Stimulated activated CD8-positive, alpha-beta memory T cell treated with anti-CD3 and anti-CD28 coated beads, Interleukin-4, amount 100 ng/mL, for 4 hours (primary cell): Measurements from ENCODE around the gene GPR152.
"Not testable (repeated sequence)": the region's sequence is repeated elsewhere in the genome, so short reads cannot be mapped to it uniquely, and the experiment has no call there.

Source experiments
- DNase-seq, 2 donors: peaks; one replicate each; pipeline ENCODE4 v3.0.0-alpha.2; 2020; ENCODE audit warnings: low read depth in 2 of 2, low spot score in 1 of 2

GPR152 gene

DNA sequence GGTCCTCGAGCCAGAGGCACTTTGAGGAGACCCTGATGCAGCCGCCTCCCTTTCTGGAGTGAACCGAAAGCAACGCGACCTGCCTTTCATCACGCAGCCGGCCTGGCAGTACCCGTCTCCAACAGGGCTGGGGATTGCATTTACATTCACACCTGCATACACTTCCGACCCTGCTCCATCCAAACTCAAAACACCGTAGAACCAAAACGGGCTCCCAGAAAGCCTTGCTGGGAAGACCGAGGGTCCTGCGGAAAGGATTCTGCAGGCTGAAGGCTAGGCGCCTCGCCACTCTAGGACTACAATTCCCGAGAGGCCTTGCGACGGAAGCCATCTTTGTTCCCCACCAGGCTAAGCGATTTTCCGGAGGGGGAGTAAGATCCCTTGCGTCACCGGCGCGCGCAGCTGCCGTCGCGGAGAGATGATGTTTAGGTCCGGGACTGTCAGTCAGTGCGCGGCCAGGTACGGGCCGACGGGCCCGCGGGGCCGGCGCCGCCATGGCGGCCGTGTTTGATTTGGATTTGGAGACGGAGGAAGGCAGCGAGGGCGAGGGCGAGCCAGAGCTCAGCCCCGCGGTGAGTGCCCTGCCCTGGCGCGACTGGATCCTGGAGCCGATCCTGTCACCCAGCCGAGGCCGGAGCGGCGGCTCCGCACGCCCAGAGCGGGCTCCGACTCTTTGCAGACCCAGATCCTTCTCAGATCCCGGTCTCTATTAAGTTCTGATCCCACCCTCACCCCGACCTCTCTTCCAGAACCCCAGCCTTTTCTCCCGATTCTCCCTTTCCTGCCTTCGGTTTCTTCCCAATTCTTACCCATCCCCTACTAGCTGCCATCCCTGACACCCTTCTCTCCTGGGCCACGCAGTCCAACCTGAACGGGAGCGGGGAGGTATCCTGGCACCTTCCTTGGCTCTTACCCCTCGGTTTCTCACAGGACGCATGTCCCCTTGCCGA is 24.2 kb downstream of the GPR152 start, which contains the start of gene RPS6KB2:
Gene RPS6KB2, plus strand, starts transcription at position 443 of the 950 bp plus-strand sequence. Its CDS starts 52 bp downstream, at position 495.
- peak; percentile 97 to 99 for DNase-seq

DNA sequence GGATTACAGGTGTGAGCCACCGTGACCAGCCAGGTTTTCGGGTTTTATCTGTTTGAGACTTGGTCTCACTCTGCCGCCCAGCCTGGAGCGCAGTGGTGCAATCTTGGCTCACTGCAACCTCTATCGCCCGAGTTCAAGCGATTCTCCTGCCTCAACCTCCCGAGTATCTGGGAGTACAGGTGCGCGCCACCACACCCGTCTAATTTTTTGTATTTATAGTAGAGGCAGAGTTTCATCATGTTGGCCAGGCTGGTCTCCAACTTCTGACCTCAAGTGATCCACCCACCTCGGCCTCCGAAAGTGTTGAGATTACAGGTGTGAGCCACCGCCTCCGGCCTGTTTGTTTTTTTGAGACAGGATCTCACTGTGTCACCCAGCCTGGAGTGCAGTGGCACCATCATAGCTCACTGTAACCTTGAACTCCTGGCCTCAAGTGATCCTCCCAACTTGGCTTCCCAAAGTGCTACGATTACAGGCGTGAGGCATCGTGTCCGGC is 25.1 kb downstream of the GPR152 start:
- DNase-seq: not testable (repeated sequence)

DNA sequence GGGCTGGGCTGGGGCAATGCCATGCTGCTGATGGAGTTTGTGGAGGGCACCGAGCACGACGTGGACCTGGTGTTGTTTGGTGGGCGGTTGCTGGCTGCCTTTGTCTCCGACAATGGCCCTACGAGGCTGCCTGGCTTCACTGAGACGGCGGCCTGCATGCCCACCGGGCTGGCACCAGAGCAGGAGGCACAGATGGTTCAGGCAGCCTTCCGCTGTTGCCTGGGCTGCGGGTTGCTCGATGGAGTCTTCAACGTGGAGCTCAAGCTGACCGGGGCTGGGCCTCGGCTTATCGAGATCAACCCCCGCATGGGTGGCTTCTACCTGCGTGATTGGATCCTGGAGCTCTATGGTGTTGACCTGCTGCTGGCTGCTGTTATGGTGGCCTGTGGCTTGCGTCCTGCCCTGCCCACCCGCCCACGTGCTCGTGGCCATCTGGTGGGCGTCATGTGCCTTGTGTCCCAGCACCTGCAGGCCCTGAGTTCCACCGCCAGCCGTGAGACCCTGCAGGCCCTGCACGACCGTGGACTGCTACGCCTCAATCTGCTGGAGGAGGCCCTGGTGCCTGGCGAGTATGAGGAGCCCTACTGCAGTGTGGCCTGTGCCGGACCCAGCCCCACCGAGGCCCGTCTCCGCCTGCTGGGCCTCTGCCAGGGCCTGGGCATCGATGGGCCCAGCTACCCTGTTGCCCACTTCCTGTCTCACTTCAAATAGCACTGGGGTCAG is 28.5 kb downstream of the GPR152 start:
- no peak for DNase-seq

DNA sequence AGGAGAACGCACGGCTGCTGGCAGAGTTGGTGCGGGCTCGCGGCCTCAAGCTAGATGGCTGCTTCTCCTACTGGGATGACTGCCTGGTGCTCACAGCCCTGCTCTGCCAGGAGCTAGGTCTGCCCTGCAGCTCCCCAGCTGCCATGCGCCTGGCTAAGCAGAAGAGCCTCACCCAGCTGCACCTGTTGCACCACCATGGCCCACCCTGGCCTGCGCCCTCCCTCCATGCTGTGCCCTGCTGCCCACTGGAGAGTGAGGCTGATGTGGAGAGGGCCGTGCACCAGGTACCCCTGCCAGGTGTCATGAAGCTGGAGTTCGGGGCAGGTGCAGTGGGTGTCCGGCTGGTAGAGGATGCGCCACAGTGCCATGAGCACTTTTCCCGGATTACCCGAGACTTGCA is 29.1 kb downstream of the GPR152 start:
- no peak for DNase-seq

DNA sequence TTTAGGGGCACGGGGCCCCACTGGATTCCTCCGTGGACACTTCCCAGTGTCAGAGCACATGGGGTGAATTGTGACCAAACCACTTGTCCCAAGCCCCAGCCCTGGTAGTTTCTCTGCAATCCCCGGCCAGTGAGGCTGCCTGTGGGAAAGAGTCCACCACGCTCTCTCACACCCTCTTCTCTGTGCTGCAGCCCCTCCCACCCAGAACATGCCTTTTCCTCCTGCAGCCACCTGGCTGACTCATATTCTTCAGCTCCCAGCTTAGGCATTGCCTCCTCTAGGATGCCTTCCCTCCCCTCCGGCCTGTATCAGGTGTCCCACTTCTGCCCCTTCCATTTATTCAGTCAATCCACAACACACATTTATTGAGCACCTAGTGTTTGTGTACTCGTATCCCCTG is 29.6 kb downstream of the GPR152 start:
- DNase-seq: no peak

DNA sequence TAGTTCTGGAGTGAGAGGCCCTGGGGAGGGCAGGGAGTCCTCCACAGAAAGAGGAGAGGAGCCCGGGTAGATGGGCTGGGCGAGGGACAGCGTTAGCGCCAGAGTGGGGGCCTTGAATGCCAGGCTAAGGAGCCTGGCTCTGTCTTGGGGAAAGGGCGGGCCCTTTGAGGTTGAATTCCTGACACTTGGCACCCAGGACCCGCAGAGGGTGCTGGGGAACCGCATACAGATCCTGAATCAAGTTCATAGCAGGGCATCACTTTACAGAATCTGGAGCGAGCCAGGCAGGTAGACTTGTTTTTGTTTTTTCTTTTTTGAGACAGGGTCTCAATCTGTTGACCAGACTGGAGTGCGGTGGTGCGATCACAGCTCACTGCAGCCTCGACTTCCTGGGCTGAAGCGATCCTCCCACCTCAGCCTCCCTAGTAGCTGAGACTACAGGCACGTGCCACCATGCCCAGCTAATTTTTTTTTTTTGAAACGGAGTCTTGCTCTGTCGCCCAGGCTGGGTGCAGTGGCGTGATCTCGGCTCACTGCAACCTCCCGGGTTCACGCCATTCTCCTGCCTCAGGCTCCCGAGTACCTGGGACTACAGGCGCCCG is 31.0 kb downstream of the GPR152 start:
- no peak for DNase-seq

DNA sequence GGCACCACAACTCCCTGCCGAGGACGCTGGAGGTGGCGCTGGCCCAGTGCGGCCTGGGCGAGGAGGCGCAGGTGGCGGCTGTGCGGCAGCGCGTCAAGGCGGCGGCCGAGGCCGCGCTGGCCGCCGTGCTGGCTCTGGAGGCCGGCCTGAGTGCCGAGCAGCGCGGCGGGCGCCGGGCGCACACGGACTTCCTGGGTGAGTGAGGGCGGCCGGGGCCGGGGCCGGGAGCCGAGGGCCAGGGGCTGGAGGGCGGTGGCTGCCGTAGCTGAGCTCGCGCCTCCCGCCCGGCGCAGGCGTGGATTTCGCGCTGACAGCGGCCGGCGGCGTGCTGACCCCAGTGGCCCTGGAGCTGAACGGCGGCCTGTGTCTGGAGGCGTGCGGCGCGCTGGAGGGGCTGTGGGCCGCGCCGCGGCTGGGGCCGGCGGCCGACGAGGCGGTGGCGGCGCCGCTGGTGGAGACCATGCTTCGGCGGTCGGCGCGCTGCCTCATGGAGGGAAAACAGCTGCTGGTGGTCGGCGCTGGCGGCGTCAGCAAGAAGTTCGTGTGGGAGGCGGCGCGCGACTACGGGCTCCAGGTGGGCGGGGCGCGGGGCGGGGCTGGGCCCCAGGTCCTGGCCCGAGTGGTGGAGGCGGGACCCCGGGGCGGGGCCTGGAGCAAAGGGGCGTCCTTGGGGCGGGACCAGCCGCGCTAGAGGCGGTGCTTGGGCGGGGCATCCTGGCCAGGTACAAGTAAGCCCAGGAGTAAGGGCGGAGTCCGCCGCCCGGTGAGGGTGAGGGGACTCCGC is 31.7 kb downstream of the GPR152 start:
- DNase-seq: peak; percentile 96 to 98

DNA sequence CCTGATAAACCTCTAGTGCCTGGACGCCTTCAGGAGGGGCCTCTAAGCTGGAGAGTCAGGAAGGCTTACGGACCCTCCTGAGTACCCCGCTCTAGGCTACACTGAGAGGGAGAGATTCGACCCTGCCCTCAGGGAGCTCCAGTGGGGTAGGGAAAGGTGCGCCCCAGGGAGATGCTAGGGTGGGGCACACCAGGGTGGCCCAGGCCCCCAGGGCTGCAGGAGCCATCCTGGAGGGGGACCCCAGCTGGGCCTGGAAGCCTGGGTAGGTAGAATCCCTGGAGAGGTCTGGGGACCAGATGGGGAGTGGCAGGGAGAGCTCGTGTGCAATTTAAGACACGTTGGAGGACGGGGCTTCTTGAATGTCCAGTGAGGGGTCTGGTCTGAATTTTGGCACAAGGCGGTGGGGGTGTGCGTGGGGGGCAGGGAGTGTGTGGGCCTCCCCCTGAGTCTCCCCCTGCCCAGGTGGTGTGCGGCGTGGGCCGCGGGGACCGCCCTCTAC is 32.3 kb downstream of the GPR152 start:
- DNase-seq: no peak

DNA sequence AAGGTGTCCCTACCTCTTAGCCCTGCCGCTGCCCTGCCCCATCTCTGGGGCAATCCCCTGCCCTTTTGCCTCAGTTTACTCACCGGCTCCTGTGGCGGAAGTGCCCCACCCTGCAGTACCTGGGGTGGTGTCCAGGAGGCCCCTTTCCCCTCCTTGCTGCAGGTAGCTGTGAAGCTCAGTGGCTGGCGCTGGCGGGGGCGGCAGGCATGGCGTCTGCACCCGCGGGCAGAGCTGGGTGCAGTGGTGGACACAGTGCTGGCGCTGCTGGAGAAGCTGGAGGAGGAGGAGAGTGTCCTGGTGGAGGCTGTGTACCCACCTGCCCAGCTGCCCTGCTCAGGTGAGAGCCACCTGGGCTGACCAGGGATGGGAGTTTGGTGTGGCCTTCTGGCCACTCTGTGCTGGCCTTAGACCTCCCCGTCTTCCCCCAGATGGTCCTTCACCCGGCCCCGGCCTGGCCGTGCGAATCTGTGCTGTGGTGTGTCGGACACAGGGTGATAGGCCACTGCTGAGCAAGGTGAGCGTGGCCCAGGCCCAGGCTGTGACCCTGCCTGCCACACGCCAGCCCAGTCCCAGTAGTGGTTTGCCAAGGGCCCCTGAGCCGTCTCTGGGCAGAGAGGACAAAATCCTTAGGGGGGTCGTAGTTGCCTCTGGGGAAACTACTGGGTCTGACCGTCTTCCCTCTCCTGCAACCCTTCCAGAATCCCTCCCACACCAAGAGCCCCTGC is 33.0 kb downstream of the GPR152 start:
- DNase-seq: no peak

DNA sequence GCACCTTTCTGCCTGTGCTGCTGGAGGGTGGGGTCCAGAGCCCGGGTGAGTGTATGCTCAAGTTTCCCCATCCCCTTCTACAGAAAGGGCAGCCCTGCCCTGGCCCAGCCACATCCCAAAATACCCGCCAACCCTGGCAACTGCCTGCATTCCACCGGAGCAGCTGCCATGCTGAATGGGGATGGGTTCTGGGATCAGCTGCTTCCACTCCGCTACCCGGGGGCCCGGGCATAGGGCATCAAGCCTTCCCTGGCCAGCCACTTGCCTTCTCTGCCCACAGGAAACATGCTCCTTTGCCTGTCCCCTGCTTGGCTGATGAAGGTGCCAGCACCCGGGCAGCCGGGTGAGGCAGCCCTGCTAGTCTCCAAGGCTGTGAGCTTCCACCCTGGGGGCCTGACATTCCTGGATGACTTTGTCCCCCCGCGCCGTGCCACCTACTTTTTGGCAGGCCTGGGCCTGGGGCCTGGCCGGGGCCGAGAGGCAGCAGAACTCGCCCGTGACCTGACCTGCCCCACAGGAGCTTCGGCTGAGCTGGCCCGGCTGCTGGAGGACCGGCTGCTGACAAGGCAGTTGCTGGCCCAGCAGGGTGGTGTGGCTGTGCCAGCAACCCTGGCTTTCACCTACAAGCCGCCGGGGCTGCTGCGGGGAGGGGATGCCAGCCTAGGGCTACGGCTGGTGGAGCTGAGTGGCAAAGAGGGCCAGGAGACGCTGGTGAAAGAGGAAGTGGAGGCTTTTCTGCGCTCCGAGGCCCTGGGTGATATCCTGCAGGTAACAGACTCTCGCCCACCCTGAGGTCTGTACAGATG is 33.9 kb downstream of the GPR152 start:
- DNase-seq: no peak

DNA sequence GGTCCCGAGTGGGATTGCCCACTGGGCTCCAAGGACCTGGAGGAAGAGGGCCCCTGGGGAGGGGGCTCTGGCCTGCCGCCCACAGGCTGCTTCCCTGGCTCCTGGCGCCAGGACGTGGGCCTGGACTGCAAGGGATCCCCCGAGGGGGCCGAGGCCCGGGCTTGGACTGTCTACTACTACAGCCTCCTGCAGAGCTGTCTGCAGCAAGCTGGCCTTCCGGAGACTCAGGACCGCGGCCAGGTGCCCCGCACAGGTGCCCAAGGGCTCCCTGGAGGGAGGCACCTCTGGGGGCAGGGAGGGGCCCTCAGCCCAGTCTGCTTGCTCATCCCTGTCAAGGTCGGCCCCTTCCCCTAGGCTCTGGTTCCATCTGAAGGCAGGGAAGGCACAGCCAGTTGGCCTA is 35.1 kb downstream of the GPR152 start:
- DNase-seq: no peak

DNA sequence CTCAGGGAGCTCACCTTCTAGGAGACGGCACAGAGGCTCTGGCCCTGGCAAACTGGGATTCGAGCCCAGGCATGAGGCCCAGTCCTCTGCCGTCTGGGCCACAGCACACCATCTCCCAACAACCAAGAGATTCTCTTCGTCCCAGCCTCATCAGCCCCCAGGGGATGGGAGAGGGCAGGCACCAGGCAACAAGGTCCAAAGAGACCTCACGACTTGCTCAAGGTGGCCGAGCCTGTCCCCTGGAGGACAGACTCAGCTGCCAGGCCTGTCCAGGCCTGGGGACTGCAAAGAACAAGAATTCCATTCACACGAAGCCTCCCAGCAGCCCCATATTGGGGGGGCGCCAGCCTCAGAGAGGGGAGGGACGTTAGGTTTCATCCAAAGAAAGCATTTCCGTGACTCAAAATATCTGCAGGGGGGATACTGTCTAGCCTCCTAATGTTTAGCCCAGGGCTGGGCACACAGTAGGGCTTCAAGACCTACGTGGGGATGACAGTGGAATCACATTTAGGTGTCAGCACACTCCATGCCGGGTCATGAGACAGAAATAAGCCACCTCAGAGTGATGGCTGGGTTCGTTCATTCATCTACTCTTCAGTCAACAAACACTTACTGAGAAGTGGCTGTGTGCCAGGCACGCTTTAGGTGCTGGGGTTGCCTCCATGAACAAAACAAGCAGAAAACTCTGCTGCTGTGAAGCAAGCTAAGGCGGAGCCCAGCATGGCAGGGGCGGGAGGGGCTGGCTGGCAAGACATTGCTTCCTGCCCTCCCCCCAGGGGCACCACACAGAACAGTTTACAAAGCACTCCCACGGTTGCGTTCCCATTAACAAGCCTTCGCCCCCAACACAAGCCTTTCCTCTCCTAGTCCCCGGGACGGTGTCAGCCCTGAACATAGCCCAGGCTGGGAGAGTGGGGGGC is 35.9 kb downstream of the GPR152 start:
- peak; percentile 53 to 68 for DNase-seq

DNA sequence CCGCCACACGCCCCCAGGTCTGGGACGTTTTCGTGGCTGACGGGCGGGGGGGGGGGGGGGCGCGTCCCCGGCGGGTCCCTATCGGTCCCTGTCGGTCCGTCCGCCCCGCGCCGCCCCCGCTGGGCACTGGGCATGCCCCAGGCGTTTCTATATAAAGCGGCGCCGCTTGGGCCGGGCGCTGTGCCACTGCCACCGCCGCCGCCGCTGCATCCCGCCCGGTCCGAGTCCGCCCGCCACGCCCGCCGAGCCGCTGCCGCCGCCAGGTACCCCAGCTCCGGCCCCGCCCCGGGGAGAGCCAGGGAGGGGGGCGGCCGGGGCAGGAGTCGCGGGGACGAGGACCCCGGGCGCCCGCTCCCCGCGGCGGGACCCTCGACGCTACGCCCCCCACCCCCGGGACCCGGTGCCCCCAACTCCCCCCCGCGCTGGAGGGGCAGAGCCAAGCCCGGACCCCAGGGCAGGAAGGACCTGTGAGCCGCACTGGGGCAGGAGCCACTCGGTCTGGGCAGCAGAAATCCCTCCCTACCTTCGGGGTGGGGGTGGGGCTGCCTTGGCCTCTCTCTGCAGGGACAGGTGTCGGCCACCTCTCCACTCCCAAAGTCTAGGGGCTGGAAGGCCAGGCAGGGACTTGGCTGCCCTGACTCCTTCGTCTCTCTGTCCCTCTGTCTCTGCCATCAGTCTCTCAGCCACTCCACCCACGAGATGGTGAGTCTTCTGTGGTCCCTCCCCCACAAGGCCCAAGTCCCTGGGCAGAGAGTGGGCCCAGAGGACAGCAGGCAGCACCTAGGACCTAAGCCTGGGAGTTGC is 36.8 kb downstream of the GPR152 start, which contains the start of gene CARNS1:
Gene CARNS1, plus strand, starts transcription at position 178 of the 804 bp plus-strand sequence. Its CDS starts 522 bp downstream, at position 700.
- no peak for DNase-seq

DNA sequence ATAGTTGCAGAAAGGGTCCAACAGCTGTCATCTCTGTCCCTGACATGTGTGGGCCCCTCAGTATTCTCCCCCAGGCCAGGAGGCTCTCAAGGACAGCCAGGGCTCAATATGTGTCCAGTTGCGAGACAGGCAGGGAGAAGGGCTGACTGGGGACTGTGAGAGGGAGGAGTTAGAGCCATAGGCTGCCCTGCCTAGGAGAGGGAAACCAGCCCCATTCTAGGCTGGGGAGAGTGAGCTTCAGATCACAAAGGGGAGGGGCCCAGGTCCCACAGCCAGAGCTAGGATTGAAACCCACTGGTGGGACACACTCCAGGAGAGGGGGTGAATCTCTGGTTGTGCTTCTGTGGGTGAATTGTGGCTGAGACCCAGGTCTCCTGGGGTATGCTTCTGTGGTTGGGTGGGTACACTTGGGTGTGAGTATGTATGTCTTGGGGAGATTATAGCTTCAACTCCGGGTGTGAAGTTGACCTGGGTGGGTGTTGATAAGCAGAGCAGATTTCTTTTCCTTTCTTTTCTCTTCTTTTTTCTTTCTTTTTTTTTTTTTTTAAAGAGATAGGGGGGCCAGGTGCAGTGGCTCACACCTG is 39.2 kb downstream of the GPR152 start:
- DNase-seq: no peak

DNA sequence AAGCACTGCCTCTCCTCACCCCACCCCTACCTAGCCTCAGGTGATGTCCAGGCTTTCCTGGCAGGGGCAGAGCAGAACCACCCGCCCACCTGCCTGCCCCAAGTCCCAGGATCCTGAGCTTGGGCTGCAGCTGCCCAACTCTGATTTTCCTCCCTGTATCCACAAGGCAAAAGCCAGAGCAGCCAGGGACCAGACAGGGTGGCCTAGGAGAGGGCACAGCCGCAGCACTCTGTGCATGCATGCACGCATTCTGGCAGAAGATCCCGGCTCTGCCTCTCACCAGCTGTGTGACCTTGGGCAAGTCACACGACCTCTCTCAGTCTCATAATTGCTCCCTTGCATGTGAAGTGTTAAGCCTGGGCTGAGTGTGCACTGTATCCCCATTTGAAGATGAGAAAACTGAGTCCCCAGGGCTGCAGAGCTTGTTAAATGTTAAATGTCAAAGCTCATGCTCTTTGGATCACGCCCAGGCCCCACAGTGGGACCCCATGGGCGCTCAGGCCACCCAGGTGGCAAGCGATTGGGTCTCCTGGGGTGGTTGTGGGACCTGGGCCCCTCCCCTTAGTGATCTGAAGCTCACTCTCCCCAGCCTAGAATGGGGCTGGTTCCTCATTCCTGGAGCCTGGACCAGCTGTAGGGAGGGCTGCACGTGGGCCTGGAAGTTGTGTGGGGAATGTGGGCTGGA is 39.9 kb downstream of the GPR152 start:
- no peak for DNase-seq

DNA sequence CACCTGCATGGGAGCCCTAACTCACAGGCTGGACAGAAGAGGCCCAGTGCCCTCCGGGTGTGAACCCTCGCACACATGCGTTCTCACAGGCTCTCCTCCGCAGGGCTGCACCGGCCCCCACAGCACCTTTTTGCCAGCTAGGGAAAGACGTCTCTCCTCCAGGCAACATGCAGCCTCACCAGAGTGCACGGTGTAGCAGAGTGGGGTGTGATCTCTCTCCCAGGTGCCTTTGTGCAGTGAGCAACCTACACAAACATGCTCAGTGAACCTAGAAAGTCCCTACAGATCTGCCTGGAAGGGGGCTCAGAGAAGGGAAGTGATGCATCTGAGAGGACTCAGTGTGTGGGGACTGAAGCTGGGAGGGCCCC is 40.8 kb downstream of the GPR152 start:
- no peak for DNase-seq
